A549 (cell line): ENCODE results near the gene TEX35. TPM values are rescaled to one million over a fixed set of nuclear protein-coding genes. Genes with fewer than 3 reads are reported as not detected.

Source experiments
- ATAC-seq, 2 experiments: fragments of 200-7000 bp in 1 of 2; fragments of >200 bp in 1 of 2; cut with Nextera tagmentation in 1 of 2; cut with Tn5 transposase in 1 of 2; 3 replicates each; pipeline versions ENCODE4 v1.8.0 to v1.9.1; 2018 to 2020; ENCODE audit warnings: mild to moderate bottlenecking in 1 of 2, moderate library complexity in 1 of 2
- CTCF ChIA-PET: fragments of 300-600 bp; sonication (Branson Sonifier 250); formaldehyde crosslinking; extraction: SDS; loops from one replicate; lab custom pipeline; 2021; ENCODE audit warnings: antibody characterized with exemption, inconsistent platforms; lab: Yijun Ruan, JAX
- POLR2A ChIA-PET: fragments of 350-600 bp; formaldehyde crosslinking; extraction: SDS; loops from one replicate; lab custom pipeline; 2021; ENCODE audit warnings: antibody characterized with exemption, inconsistent platforms; lab: Yijun Ruan, JAX
- DNase-seq, 2 experiments: peaks; one replicate each; pipeline versions ENCODE4 v3.0.0 to v3.0.0-alpha.2; 2011 to 2016; ENCODE audit warnings: low read depth in 1 of 2, low spot score in 1 of 2
- FAIRE-seq: peaks from 2 replicates; lab custom pipeline; 2011; peaks lifted over from hg19 to GRCh38; lab: Jason Lieb, UNC
- H3K27ac ChIP-seq, 2 experiments: fragments of >200 bp; sonication (Bioruptor Twin); formaldehyde crosslinking; 3 replicates each; pipeline ENCODE4 v1.5.1; 2016 to 2017
- H3K4me1 ChIP-seq: fragments of >200 bp; sonication (Bioruptor Twin); formaldehyde crosslinking; 3 replicates; pipeline ENCODE4 v1.6.1; 2016
- H3K4me2 ChIP-seq: fragments of >200 bp; sonication (Bioruptor Twin); formaldehyde crosslinking; 3 replicates; pipeline ENCODE4 v1.6.1; 2016
- H3K4me3 ChIP-seq: fragments of >200 bp; sonication (Bioruptor Twin); formaldehyde crosslinking; 3 replicates; pipeline ENCODE4 v1.5.1; 2016
- H3K9me3 ChIP-seq: fragments of >200 bp; sonication (Bioruptor Twin); formaldehyde crosslinking; 3 replicates; pipeline ENCODE4 v1.6.1; 2016
- ATOH8 ChIP-seq: fragments of 250-450 bp; sonication (Bioruptor Pico); IDR thresholded peaks from 2 replicates; pipeline ENCODE4 v1.5.0; 2020; ENCODE audit warnings: low read depth, mild to moderate bottlenecking, moderate library complexity
- CBX8 ChIP-seq: fragments of 200-600 bp; sonication (generic); IDR thresholded peaks from 2 replicates; pipeline ENCODE4 v1.6.1; 2016
- FOSL2 ChIP-seq, 2 experiments: fragments of 450-650 bp in 1 of 2; fragments of >200 bp in 1 of 2; sonication (Bioruptor Twin) in 1 of 2; formaldehyde crosslinking; IDR thresholded peaks; 2 replicates each; pipeline versions ENCODE4 v1.5.0 to v1.6.1; 2016 to 2020; ENCODE audit warnings: mild to moderate bottlenecking in 1 of 2, moderate library complexity in 1 of 2
- HMGXB4 ChIP-seq: fragments of 250-450 bp; sonication (Bioruptor Pico); IDR thresholded peaks from 2 replicates; pipeline ENCODE4 v1.5.0; 2021; ENCODE audit warnings: mild to moderate bottlenecking, moderate library complexity, borderline replicate concordance
- HOXA7 ChIP-seq: fragments of 250-450 bp; sonication (Bioruptor Pico); IDR thresholded peaks from 2 replicates; pipeline ENCODE4 v1.5.0; 2020; ENCODE audit warnings: mild to moderate bottlenecking, moderate library complexity
- HOXB13 ChIP-seq: fragments of 250-450 bp; sonication (Bioruptor Pico); IDR thresholded peaks from 2 replicates; pipeline ENCODE4 v1.5.0; 2020; ENCODE audit warnings: low read depth, mild to moderate bottlenecking, moderate library complexity
- HOXB5 ChIP-seq: fragments of 250-450 bp; sonication (Bioruptor Pico); IDR thresholded peaks from 2 replicates; pipeline ENCODE4 v1.5.0; 2020; ENCODE audit warnings: mild to moderate bottlenecking, moderate library complexity
- KDM1A ChIP-seq: fragments of 200-600 bp; sonication (generic); IDR thresholded peaks from 2 replicates; pipeline ENCODE4 v1.6.1; 2016; ENCODE audit warnings: low read depth, mild to moderate bottlenecking
- NFE2L2 ChIP-seq: fragments of 150-350 bp; conservative IDR thresholded peaks from 2 replicates; pipeline ENCODE4 v1.6.1; 2014; ENCODE audit warnings: low read length
- NR3C1 ChIP-seq: fragments of >200 bp; sonication (Bioruptor Twin); formaldehyde crosslinking; IDR thresholded peaks from 3 replicates; pipeline ENCODE4 v1.6.1; 2017
- PBX3 ChIP-seq: IDR thresholded peaks from 2 replicates; pipeline ENCODE4 v1.6.1; 2012
- PHF8 ChIP-seq: fragments of 200-600 bp; sonication (generic); IDR thresholded peaks from 2 replicates; pipeline ENCODE4 v1.6.1; 2016; ENCODE audit warnings: low read depth, mild to moderate bottlenecking, antibody characterized with exemption, moderate library complexity, borderline replicate concordance
- POLR2A ChIP-seq: IDR thresholded peaks from 2 replicates; pipeline ENCODE4 v1.6.1; 2012; ENCODE audit warnings: mild to moderate bottlenecking, low read length
- POLR2AphosphoS2 ChIP-seq: conservative IDR thresholded peaks from 2 replicates; pipeline ENCODE4 v1.6.1; 2012; ENCODE audit warnings: low read length, improper control_type of control experiment, inconsistent platforms
- RAD21 ChIP-seq, 2 experiments: fragments of >200 bp in 1 of 2; sonication (Bioruptor Twin) in 1 of 2; formaldehyde crosslinking in 1 of 2; IDR thresholded peaks in 1 of 2; conservative IDR thresholded peaks in 1 of 2; 2 replicates in 1 of 2; 3 replicates in 1 of 2; pipeline ENCODE4 v1.6.1; 2012 to 2018; ENCODE audit warnings: inconsistent platforms in 1 of 2
- RCOR1 ChIP-seq: fragments of 150-350 bp; IDR thresholded peaks from 2 replicates; pipeline ENCODE4 v1.6.1; 2014; ENCODE audit warnings: antibody characterized with exemption, low read length, low read depth
- REST ChIP-seq: fragments of 200-600 bp; sonication (generic); IDR thresholded peaks from 2 replicates; pipeline ENCODE4 v1.6.1; 2016; ENCODE audit warnings: antibody characterized with exemption, mild to moderate bottlenecking, moderate library complexity
- TFCP2L1 ChIP-seq: fragments of 250-450 bp; sonication (Bioruptor Pico); IDR thresholded peaks from 2 replicates; pipeline ENCODE4 v1.5.0; 2021; ENCODE audit warnings: mild to moderate bottlenecking
- USF2 ChIP-seq: fragments of 450-650 bp; IDR thresholded peaks from 2 replicates; pipeline ENCODE4 v1.6.1; 2014; ENCODE audit warnings: antibody characterized with exemption
- WGBS: methylation state at CpG from one replicate; pipeline ENCODE4 v1.1.6; 2017; ENCODE audit errors: missing lambda C conversion rate; 5-methylcytosine and 5-hydroxymethylcytosine counted together
- polyA plus RNA-seq, 4 experiments: library from polyadenylated mRNA; depleted of rRNA in 3 of 4; stranded (reverse); fragments of >200 nt; fragmentation: RNase III in 1 of 4; extraction: RNeasy Plus Mini Kit Qiagen cat#74134 plus additional on column Dnase treatment in 1 of 4; gene quantifications; 2 replicates in 3 of 4; 3 replicates in 1 of 4; pipeline ENCODE4 v1.2.3, GENCODE V29; 2011 to 2017

The TEX35 gene
- polyA plus RNA-seq, 2 of the 4 experiments (the other 2 are of a cell fraction), result not detected

GRCh38 chr1:178513278-178513983 lies 522 bp downstream of the TEX35 start:
- TF ChIP-seq ATOH8 (CRISPR knock-in tag) (no peak), NFE2L2 (no peak)
- Histone ChIP-seq H3K4me3 (no peak overlapping the region), H3K27ac (no peak overlapping the region), H3K9me3 (no peaks in the 10 kb centered on the region), H3K4me2 (no peak overlapping the region), H3K4me1 (no peaks in the 10 kb centered on the region)
- DNase-seq, result no peak
- CTCF ChIA-PET, result interaction anchor here (1.0 to 7.4 kb wide), 2 partner anchors 12 to 213 kb away, joined by 3 to 54 read pairs; no protein-coding TSS in a partner anchor
- no peak for ATAC-seq
- FAIRE-seq, result no peak
- POLR2A ChIA-PET, result no interaction called here
- 83% methylated on average over 13 of the region's 14 CpGs for WGBS

- TF ChIP-seq RCOR1 (no peak), FOSL2 (IDR thresholded peaks at IDR 0.05) (no peak), FOSL2 (CRISPR knock-in tag; IDR thresholded peaks at IDR 0.05) (no peak), REST (no peak), HOXB13 (CRISPR knock-in tag) (no peak), KDM1A (no peak), TFCP2L1 (CRISPR knock-in tag) (no peak), POLR2AphosphoS2 (no peak), HOXA7 (CRISPR knock-in tag) (no peak)
- H3K4me2 ChIP-seq, result no peak overlapping the region
- 75% methylated on average over 4 of the region's 4 CpGs for whole genome bisulfite sequencing
- no peaks in the 10 kb centered on the region for H3K9me3 ChIP-seq
- CTCF ChIA-PET, result interaction anchor here (0.8 to 7.4 kb wide), 6 partner anchors 12 to 487 kb away, joined by 3 to 54 read pairs (median 4); no protein-coding TSS in a partner anchor
- H3K27ac ChIP-seq, result no peak overlapping the region
- no peak overlapping the region for H3K4me3 ChIP-seq
- no peaks in the 10 kb centered on the region for H3K4me1 ChIP-seq
- ATAC-seq, result no peak
- no peak for DNase-seq
- FAIRE-seq, result no peak
- POLR2A ChIA-PET, result no interaction called here
Measured at GRCh38 chr1:178516110-178516509, 3.2 kb downstream of the TEX35 start.

- WGBS, result 56% methylated on average over 4 of the region's 4 CpGs
- CTCF ChIA-PET, result interaction anchor here (1.4 to 2.0 kb wide), 3 partner anchors 10 to 17 kb away, joined by 3 to 6 read pairs (median 6); no protein-coding TSS in a partner anchor
- POLR2A ChIA-PET, result no interaction called here
- Histone ChIP-seq H3K4me2 (no peak overlapping the region), H3K4me1 (no peaks in the 10 kb centered on the region), H3K9me3 (no peaks in the 10 kb centered on the region)
- TF ChIP-seq PBX3 (no peak), PHF8 (no peak), HMGXB4 (no peak), USF2 (no peak), HOXB5 (CRISPR knock-in tag) (no peak), CBX8 (no peak), RAD21 (conservative IDR thresholded peaks at IDR 0.05 in 1 of 2, IDR thresholded peaks at IDR 0.05 in 1 of 2) (no peak), POLR2A (no peak), NR3C1 (no peak)
- TF ChIP-seq, all 56 proteins: peak for 0
- H3K4me3 ChIP-seq, result no peak overlapping the region
- DNase-seq (no peak), ATAC-seq (no peak), FAIRE-seq (no peak)
- no peak overlapping the region for H3K27ac ChIP-seq
Measured at GRCh38 chr1:178518894-178519293, 6.0 kb downstream of the TEX35 start.
